Measurements from ENCODE around the gene TMEM156. TPM values are rescaled to one million over a fixed set of nuclear protein-coding genes. Genes with fewer than 3 reads are reported as not detected.
"Not testable (repeated sequence)": the region's sequence is repeated elsewhere in the genome, so short reads cannot be mapped to it uniquely, and the experiment has no call there.

Gene TMEM156
- total RNA-seq, 2 donors from 2014 or later: 25.7 to 37.9 TPM

DNA sequence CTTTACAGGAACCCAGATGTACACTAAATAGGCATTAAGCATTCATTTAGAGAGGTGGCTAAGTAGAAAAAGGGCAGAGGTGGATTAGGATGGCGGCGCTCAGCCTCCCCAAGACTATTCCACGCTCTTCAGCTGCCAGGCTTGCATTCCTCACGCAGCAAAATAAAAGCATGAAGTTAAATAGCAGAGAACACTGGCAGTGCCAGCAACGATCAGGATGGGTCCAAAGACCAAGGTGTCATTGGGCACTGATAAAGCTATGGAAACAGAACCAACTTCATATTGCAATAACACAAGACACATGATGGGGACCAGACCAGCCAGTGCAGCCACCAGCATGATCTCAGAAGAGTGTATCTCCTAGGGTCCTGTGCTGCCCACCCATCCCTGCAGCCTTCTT, 42.0 kb downstream of the TMEM156 start:
- Mint-ChIP-seq H3K27me3 (no peaks in the 10 kb centered on the region), H3K36me3 (ENCODE audit: low read depth) (peaks cover 86% of the 10 kb centered on the region), H3K4me3 (no peak overlapping the region), H3K4me1 (peaks cover 37% of the 10 kb centered on the region), H3K9me3 (no peaks in the 10 kb centered on the region), H3K27ac (no peak overlapping the region)
- ATAC-seq (replicated peaks): no peak

DNA sequence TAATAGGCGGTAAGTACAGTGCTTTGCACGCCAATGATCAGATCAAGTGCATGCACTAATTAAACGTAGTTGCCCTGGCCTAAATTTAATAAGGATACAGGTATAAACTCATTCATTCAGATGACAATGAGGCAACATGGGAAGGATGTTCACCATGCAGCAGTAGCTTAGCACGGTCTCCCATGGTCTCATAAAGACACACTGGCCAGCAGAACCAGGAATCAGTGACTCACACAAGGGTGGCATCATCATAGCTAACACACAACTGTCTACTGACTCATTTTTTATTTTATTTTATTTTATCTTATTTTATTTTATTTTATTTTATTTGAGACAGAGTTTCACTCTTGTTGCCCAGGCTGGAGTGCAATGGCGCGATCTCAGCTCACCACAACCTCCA, 42.7 kb downstream of the TMEM156 start:
- peaks cover 39% of the 10 kb centered on the region for H3K4me1 Mint-ChIP-seq
- peaks cover 81% of the 10 kb centered on the region for H3K36me3 Mint-ChIP-seq (ENCODE audit: low read depth)
- H3K27ac Mint-ChIP-seq: peak overlapping the region; percentile 74
- no peaks in the 10 kb centered on the region for H3K9me3 Mint-ChIP-seq
- ATAC-seq (replicated peaks): no peak
- no peaks in the 10 kb centered on the region for H3K27me3 Mint-ChIP-seq
- no peak overlapping the region for H3K4me3 Mint-ChIP-seq

DNA sequence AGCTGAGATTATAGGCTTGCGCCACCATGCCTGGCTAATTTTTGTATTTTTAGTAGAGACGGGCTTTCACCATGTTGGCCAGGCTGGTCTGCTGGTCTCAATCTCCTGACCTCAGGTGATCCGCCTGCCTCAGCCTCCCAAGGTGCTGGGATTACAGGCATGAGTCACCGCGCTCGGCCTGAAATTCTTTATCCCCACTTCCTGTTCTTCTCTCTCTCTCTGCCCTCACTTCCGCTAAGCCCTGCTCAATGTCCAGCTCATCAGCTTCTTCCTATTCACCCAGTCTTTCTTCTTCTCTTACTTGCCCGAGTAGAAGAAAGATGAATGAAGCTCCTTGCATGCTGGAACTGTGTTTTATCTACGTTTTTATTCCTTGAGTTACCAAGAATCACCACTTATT, 43.9 kb downstream of the TMEM156 start:
- peak overlapping the region; percentile 74 for H3K27ac Mint-ChIP-seq
- not testable (repeated sequence) for H3K27me3 Mint-ChIP-seq; H3K9me3 Mint-ChIP-seq; ATAC-seq (replicated peaks)
- peak overlapping the region; percentile 35 for H3K4me3 Mint-ChIP-seq
- peaks cover 81% of the 10 kb centered on the region for H3K36me3 Mint-ChIP-seq (ENCODE audit: low read depth)
- peaks cover 44% of the 10 kb centered on the region for H3K4me1 Mint-ChIP-seq

DNA sequence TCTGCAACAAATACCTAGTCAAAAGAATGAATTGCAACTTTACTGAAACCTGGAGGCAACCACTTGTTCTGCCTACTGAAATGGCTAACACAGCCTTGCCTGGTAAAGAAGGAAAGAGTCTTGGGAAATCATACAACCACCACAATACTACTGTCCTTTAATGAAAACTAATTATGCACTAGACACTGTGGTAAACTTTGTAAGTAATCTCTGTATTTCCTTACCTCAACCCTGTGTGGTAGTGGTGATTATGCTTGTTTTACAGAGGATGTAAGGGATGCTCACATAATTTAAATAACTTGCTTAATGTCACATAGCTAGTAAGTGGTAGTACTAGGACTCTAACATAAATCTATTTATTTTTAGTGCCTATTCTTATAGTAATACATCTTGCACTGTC, 44.7 kb downstream of the TMEM156 start:
- no peaks in the 10 kb centered on the region for H3K9me3 Mint-ChIP-seq
- peak overlapping the region; percentile 35 for H3K4me3 Mint-ChIP-seq
- peaks cover 50% of the 10 kb centered on the region for H3K4me1 Mint-ChIP-seq
- H3K36me3 Mint-ChIP-seq (ENCODE audit: low read depth): peaks cover 83% of the 10 kb centered on the region
- H3K27ac Mint-ChIP-seq: peak overlapping the region; percentile 74
- no peaks in the 10 kb centered on the region for H3K27me3 Mint-ChIP-seq
- peak; percentile 58 for ATAC-seq (replicated peaks)

DNA sequence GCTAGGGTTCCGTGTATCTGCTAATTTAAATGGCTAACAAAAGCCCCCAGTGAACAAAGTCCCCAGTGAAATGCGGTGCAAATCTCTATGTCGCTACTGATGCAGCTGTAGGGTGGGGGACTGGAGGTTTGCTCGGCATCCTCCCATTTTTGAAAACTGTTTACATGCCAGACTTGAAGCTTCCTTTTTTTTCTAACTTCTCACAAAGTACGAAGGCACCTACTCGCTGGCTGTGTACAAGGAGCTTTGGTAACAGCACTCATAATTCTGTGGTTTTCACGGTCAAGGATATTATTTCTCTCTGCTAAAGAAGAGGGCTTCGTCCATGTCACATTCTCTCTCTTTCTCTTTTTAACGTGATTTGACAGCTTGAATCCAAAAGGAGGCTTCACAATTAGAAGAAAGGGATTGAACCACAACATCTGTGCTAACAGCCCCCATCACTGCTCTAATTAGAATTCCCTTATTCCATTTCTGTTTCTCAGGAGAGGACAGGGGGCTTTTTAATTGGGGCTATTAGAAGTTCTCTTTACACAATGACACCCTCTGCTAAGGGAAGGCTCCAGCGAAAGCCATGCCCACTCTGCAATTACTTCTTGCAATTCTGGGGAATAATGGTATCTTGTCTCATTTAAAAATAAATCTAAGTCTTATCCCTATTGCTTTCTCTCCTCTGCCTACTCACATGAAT, 46.7 kb downstream of the TMEM156 start:
- ATAC-seq (replicated peaks): no peak
- Mint-ChIP-seq H3K4me3 (peak overlapping the region; percentile 72), H3K27me3 (no peaks in the 10 kb centered on the region), H3K36me3 (ENCODE audit: low read depth) (peaks cover 85% of the 10 kb centered on the region), H3K4me1 (peaks cover 64% of the 10 kb centered on the region), H3K9me3 (no peaks in the 10 kb centered on the region), H3K27ac (peak overlapping the region; percentile 84)

DNA sequence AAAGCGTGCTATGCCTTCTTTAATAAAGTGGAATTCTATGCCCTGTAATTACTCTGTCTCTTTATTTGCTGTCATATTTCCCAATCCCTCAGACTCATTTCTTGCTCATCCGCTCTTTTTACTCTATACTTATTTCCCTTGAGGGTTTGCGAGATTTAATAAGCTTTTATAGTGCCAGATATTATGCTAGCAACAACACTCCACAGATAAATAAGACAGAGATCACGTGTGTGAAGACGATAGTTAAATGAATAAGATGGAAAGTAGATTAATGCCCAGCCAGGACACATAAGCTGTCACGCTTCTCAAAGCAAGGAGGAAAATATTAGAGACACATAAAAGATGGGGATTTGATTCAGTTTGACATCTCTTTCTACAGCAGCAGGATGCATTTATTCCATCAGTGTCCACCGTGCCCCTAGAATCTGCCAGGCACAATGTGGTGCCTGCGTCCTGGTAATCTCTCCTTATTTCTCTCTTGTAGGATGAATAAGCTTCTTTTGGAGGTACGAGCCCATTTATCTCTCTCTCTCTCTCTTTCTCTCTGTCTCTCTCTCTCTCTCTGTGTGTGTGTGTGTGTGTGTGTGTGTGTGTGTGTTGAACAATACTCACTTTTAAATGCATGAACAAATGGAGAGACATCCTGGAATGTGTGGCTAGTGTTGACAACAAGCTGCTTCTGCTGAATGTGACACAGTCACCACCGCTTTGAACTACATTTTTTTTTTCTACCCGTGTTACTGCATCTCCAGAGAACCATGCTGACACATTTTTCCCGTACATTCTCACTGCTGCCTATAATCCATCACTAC, 48.2 kb downstream of the TMEM156 start:
- Mint-ChIP-seq H3K4me3 (peak overlapping the region; percentile 72), H3K36me3 (ENCODE audit: low read depth) (peaks cover 89% of the 10 kb centered on the region), H3K4me1 (peaks cover 63% of the 10 kb centered on the region), H3K27ac (peak overlapping the region; percentile 83), H3K9me3 (no peaks in the 10 kb centered on the region), H3K27me3 (no peaks in the 10 kb centered on the region)
- ATAC-seq (replicated peaks): peak; percentile 61

DNA sequence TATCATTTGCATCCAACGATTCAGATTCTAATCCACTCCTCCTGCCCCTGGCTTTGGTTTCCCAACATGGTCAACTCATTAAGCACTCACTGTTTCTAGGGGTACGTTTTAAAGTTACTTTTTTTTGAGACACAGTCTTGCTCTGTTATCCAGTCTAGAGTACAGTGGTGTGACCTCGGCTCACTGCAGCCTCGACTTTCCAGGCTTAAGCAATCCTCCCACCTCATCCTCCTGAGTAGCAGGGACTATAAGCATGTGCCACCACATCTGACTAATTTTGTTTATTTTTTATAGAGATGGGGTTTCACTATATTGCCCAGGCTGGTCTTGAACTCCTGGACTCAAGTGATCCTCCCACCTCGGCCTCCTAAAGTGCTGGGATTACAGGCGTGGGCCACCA, 48.9 kb downstream of the TMEM156 start:
- H3K4me1 Mint-ChIP-seq: peaks cover 58% of the 10 kb centered on the region
- no peaks in the 10 kb centered on the region for H3K9me3 Mint-ChIP-seq
- H3K4me3 Mint-ChIP-seq: peak overlapping the region; percentile 72
- no peak for ATAC-seq (replicated peaks)
- H3K27ac Mint-ChIP-seq: peak overlapping the region; percentile 83
- H3K36me3 Mint-ChIP-seq (ENCODE audit: low read depth): peaks cover 89% of the 10 kb centered on the region
- no peaks in the 10 kb centered on the region for H3K27me3 Mint-ChIP-seq

DNA sequence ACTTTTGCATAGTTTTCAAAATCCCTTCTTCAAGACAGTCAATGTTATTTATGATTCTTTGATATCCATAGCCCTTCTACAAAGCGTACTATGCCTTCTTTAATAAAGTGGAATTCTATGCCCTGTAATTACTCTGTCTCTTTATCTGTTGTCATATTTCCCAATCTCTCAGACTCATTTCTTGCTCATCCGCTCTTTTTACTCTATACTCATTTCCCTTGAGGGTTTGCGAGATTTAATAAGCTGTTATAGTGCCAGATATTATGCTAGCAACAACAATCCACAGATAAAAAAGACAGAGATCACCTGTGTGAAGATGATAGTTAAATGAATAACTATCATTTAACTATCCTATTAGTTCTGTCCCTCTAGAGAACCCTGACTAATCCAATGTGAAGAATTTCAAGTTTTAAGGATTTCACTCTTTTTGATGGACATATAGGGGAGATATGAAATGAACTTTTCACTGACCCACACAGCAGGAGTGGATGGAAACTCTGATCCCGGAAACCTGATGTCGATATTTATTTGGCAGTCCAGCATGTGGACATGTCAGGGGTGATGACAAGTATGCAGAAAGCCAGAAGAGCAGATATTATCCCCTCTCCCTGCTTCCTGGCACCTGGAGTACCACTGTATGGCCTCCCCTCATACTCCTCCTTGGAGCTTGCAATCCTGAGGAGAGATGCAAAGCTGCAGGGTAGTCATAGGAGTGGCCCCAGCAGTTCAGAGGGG, 49.7 kb downstream of the TMEM156 start:
- Mint-ChIP-seq H3K4me3 (peak overlapping the region; percentile 72), H3K36me3 (ENCODE audit: low read depth) (peaks cover 82% of the 10 kb centered on the region), H3K27me3 (no peaks in the 10 kb centered on the region), H3K4me1 (peaks cover 52% of the 10 kb centered on the region), H3K9me3 (no peaks in the 10 kb centered on the region), H3K27ac (peak overlapping the region; percentile 83)
- ATAC-seq (replicated peaks): no peak

DNA sequence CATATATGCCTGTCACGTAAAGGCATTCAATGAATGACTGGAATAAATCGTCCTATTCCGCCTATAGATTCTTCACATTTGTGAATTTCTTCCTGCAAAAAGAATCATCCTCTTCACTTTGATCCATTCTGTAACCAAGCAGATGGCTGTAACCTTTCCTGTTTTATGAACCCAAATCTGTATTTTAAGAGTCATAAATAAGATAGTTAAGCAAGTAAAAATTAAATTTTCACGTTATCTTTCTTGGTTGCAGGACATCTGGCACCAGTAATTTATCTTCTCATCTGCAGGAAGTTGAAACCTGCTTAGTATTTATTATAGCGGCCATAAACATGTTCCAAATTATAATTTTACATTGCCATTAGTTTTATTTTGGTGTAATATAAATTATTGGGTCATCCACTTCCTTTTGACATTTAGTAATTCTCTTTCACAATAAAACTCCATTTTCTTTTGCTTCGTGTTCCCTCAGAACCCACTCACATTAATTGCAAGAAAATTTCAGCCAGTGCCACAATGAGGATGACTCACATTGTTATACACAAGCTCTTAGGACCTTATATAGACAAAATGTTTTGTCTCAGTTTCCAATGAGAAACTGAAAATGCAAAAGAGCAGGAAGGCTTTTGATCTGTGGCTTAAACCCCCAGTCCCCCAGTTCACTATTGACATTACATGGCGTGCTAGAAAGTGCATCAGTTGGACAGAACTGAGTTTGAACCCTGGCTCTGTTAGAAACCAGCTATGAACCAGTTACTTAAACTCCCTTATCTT, 51.1 kb downstream of the TMEM156 start:
- peak; percentile 78 for ATAC-seq (replicated peaks)
- peak overlapping the region; percentile 72 for H3K4me3 Mint-ChIP-seq
- H3K4me1 Mint-ChIP-seq: peaks cover 44% of the 10 kb centered on the region
- H3K9me3 Mint-ChIP-seq: no peaks in the 10 kb centered on the region
- peak overlapping the region; percentile 65 for H3K27ac Mint-ChIP-seq
- H3K36me3 Mint-ChIP-seq (ENCODE audit: low read depth): peaks cover 75% of the 10 kb centered on the region
- H3K27me3 Mint-ChIP-seq: no peaks in the 10 kb centered on the region

DNA sequence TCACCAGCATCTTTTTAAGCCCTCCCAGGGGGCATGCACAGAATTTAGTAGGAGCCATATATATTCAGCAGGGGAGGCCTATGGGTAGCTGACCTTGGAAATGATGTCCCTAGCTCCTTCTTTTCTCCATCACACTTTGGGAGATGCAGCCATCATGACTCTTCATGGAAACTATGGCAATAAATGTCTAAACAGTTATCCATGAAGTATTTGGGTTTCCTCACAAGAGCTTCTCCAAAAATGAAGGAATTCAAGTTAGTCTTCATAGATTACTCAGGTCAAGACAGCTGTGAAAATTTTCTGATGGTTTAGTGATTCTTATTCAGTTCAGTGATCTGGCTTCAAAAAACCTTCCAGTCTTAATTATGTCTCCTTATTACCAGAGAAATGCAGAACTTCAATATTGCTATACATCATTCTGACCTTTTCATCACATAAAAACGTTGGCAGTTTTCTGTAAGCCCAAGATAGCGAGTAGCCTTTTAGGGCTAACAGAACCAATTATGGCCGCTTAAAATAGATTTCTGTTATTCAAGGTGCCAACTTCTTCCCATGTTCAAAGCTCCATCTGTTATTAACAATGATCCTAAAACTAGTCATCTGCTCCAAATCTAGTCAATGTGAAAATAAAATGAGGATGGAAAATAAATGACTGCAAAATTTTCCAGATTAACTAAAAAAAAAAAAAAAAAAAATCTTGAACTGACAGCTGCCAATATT, 52.5 kb downstream of the TMEM156 start:
- H3K27me3 Mint-ChIP-seq: no peaks in the 10 kb centered on the region
- no peaks in the 10 kb centered on the region for H3K9me3 Mint-ChIP-seq
- peaks cover 40% of the 10 kb centered on the region for H3K4me1 Mint-ChIP-seq
- peak overlapping the region; percentile 65 for H3K27ac Mint-ChIP-seq
- ATAC-seq (replicated peaks): no peak
- peaks cover 70% of the 10 kb centered on the region for H3K36me3 Mint-ChIP-seq (ENCODE audit: low read depth)
- no peak overlapping the region for H3K4me3 Mint-ChIP-seq

DNA sequence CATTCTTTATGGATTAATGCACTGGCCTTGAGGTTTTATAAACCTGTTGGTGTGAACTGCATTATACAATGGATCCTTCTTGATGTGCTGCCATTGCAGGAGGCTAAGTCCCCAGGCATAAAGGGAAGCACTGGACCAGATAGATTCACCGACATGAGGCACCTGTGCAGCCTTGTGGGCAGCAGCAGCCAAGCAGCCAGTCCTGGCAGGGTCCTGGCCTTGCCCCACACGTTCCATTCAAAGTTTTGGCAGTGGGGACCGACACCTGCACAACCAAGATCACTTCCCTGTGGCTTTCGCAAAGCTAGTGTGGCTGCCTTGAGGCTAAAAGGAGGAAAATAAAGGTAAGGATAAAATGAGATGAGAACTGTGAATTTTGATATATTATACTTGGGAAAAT, 53.1 kb downstream of the TMEM156 start:
- Mint-ChIP-seq H3K4me1 (peaks cover 34% of the 10 kb centered on the region), H3K4me3 (no peak overlapping the region), H3K36me3 (ENCODE audit: low read depth) (peaks cover 64% of the 10 kb centered on the region), H3K27ac (no peak overlapping the region), H3K27me3 (no peaks in the 10 kb centered on the region), H3K9me3 (no peaks in the 10 kb centered on the region)
- ATAC-seq (replicated peaks): no peak

DNA sequence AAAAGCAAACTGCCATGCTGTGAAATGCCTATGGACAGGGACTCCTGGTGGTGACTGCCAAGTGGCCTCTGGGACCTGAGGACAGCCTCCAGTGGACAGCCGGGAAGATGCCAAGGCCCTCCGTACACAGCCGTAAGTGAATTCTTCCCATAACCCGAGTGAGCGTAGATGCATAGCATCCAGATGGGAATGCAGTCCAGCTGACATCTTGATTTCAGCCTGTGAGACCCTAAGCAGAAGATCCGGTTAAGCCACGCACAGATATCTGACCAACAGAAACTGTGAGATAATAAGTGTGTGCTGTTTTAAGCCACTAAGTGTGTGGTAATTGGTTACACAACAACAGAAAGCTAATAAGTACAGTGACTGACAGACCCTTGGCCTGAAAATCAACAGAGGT, 55.9 kb downstream of the TMEM156 start:
- ATAC-seq (replicated peaks): no peak
- H3K36me3 Mint-ChIP-seq (ENCODE audit: low read depth): peaks cover 48% of the 10 kb centered on the region

DNA sequence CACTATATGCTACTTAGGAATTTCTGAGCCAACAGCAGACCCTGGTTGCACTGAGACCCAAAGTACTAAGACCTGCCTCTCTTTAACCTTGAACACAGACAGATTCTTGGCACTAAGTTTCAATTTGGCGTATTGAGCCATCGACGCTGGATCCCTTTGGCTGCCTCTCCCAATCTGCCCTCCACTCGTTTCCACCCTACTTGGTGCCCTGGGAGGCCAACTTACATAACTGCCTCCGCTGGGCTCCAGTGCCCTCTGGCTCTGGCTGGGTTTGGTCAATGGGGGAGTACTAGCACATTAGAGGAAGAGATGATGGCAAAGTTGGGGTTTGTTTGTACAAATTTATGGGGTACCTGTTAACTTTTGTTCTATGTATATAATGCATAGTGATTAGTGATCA, 63.5 kb downstream of the TMEM156 start:
- Mint-ChIP-seq H3K27me3 (no peaks in the 10 kb centered on the region), H3K4me1 (peaks cover under 1% of the 10 kb centered on the region), H3K9me3 (no peaks in the 10 kb centered on the region), H3K27ac (peak overlapping the region; percentile 84), H3K4me3 (no peak overlapping the region), H3K36me3 (ENCODE audit: low read depth) (peaks cover 78% of the 10 kb centered on the region)
- ATAC-seq (replicated peaks): no peak

More for the DNA sequence above, 55.9 kb downstream of the TMEM156 start:
- H3K9me3 Mint-ChIP-seq: no peaks in the 10 kb centered on the region
- H3K27me3 Mint-ChIP-seq: no peaks in the 10 kb centered on the region
- no peak overlapping the region for H3K27ac Mint-ChIP-seq
- H3K4me1 Mint-ChIP-seq: peaks cover 10% of the 10 kb centered on the region
- H3K4me3 Mint-ChIP-seq: no peak overlapping the region
